Mesothelial cell of epicardium (in vitro differentiated cells): ENCODE measurements around the gene DPEP2NB. TPM values are rescaled to one million over a fixed set of nuclear protein-coding genes. Genes with fewer than 3 reads are reported as not detected.
"Not testable (repeated sequence)": the region's sequence is repeated elsewhere in the genome, so short reads cannot be mapped to it uniquely, and the experiment has no call there.

Source experiments
- DNase-seq, 2 experiments: peaks; one replicate each; pipeline ENCODE4 v3.0.0; 2021; ENCODE audit warnings: low spot score in 2 of 2; ENCODE audit not compliant: unreplicated experiment in 2 of 2
- H3K27ac Mint-ChIP-seq: 2 replicates; pipeline ENCODE4 v1.8.0; 2021; ENCODE audit warnings: mixed read lengths
- H3K27me3 Mint-ChIP-seq: 2 replicates; pipeline ENCODE4 v1.8.0; 2021; ENCODE audit warnings: low read depth, mixed read lengths
- H3K36me3 Mint-ChIP-seq: 2 replicates; pipeline ENCODE4 v1.8.0; 2021; ENCODE audit warnings: mixed read lengths
- H3K4me1 Mint-ChIP-seq: 2 replicates; pipeline ENCODE4 v1.8.0; 2021; ENCODE audit warnings: mixed read lengths
- H3K4me3 Mint-ChIP-seq: 2 replicates; pipeline ENCODE4 v1.8.0; 2021; ENCODE audit warnings: mild to moderate bottlenecking, moderate library complexity, mixed read lengths
- H3K9me3 Mint-ChIP-seq: 2 replicates; pipeline ENCODE4 v1.8.0; 2021; ENCODE audit warnings: mixed read lengths
- total RNA-seq: library from RNA; stranded (reverse); gene quantifications from 3 replicates; pipeline ENCODE4 v1.2.1, GENCODE V29; 2021
- TF ChIP-seq, protein P1 (sequence below): fragments of 200-600 bp; sonication (generic); IDR thresholded peaks from one replicate; pipeline ENCODE4 v1.5.0; 2021; ENCODE audit warnings: antibody characterized with exemption; ENCODE audit not compliant: unreplicated experiment

Gene DPEP2NB
- total RNA-seq, 1 donor from 2014 or later: not detected

DNA sequence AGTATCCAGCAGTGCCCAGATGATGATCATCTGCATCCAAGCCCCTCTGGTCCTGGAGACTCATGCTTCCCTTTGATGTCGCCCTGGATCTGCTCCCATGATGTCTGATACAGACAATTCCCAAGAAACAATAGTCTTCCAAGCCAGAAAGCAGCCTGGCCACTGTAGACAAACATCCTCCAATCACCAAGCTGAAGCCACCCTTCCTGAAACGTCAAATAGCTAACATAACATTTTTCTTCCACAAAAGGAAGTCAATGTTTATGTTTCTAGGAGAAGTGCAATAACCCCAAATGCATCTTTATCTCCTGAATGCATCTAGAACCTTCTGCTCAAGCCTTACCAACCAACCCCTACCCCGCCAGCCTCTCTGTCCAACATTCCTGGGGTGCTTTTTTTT is 15.3 kb downstream of the DPEP2NB start:
- Mint-ChIP-seq H3K27ac (no peak overlapping the region), H3K4me1 (no peaks in the 10 kb centered on the region), H3K4me3 (no peak overlapping the region), H3K36me3 (no peaks in the 10 kb centered on the region), H3K27me3 (no peaks in the 10 kb centered on the region), H3K9me3 (no peaks in the 10 kb centered on the region)
- no peak for DNase-seq
- TF ChIP-seq, protein P1, sequence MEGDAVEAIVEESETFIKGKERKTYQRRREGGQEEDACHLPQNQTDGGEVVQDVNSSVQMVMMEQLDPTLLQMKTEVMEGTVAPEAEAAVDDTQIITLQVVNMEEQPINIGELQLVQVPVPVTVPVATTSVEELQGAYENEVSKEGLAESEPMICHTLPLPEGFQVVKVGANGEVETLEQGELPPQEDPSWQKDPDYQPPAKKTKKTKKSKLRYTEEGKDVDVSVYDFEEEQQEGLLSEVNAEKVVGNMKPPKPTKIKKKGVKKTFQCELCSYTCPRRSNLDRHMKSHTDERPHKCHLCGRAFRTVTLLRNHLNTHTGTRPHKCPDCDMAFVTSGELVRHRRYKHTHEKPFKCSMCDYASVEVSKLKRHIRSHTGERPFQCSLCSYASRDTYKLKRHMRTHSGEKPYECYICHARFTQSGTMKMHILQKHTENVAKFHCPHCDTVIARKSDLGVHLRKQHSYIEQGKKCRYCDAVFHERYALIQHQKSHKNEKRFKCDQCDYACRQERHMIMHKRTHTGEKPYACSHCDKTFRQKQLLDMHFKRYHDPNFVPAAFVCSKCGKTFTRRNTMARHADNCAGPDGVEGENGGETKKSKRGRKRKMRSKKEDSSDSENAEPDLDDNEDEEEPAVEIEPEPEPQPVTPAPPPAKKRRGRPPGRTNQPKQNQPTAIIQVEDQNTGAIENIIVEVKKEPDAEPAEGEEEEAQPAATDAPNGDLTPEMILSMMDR: no peak

DNA sequence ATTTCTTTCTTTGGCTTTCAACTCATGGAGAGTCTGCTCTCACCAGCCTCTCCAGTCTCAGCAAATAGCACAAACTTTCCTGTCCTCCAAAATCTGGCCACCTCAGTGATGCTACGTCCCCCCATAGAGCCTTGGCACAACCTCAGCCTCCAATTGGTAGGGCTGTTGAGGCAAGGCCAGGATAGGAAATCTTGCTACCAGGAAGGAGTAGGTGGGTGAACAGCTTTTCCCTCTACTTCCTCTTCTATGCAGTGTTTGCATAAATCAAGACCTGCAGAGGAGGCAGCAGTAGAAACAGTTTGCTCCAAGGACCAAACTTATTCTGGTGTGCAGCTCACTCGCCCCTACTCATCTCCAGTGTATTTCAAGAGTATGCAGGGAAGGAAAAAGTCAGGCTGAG is 15.7 kb downstream of the DPEP2NB start:
- DNase-seq: no peak

DNA sequence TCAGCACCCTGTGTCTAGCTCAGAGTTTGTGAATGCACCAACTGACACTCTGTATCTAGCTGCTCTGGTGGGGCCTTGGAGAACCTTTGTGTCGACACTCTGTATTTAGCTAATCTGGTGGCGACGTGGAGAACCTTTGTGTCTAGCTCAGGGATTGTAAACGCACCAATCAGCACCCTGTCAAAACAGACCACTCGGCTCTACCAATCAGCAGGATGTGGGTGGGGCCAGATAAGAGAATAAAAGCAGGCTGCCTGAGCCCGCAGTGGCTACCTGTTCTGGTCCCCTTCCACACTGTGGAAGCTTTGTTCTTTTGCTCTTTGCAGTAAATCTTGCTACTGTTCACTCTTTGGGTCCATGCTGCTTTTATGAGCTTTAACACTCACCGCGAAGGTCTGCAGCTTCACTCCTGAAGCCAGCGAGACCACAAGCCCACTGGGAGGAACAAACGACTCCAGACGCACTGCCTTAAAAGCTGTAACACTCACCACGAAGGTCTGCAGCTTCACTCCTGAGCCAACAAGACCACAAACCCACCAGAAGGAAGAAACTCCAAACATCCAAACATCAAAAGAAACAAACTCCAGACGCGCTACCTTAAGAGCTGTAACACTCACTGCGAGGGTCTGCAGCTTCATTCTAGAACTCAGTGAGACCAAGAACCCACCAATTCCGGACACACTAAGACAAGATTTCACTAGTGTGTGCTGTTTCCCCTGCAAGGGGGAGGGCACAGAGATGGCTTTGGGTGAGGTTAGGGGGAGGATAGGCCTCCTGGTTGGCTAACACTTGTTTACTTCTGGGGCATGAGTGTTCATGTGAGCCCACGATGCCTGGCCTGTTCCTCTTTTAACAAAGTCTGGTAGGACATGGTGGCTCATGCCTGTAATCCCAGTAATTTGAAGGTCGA is 16.7 kb downstream of the DPEP2NB start, which contains the start of gene DPEP2:
DPEP2 (minus strand) TSS at position 706 of the 910 bp plus-strand sequence. CDS start 6,272 bp downstream, outside the sequence.
- not testable (repeated sequence) for H3K9me3 Mint-ChIP-seq, H3K27me3 Mint-ChIP-seq, H3K36me3 Mint-ChIP-seq, DNase-seq, H3K4me3 Mint-ChIP-seq, H3K4me1 Mint-ChIP-seq, H3K27ac Mint-ChIP-seq

More for the DNA sequence above, 15.7 kb downstream of the DPEP2NB start:
- Mint-ChIP-seq H3K9me3 (no peaks in the 10 kb centered on the region), H3K27ac (no peak overlapping the region), H3K27me3 (no peaks in the 10 kb centered on the region), H3K4me3 (no peak overlapping the region), H3K36me3 (no peaks in the 10 kb centered on the region), H3K4me1 (no peaks in the 10 kb centered on the region)
- TF ChIP-seq, protein P1: no peak

GRCh38 chr16:67998231-67998778 is 17.4 kb downstream of the DPEP2NB start:
- not testable (repeated sequence) for H3K9me3 Mint-ChIP-seq, H3K36me3 Mint-ChIP-seq, H3K27me3 Mint-ChIP-seq, H3K4me3 Mint-ChIP-seq, H3K27ac Mint-ChIP-seq, DNase-seq, H3K4me1 Mint-ChIP-seq

DNA sequence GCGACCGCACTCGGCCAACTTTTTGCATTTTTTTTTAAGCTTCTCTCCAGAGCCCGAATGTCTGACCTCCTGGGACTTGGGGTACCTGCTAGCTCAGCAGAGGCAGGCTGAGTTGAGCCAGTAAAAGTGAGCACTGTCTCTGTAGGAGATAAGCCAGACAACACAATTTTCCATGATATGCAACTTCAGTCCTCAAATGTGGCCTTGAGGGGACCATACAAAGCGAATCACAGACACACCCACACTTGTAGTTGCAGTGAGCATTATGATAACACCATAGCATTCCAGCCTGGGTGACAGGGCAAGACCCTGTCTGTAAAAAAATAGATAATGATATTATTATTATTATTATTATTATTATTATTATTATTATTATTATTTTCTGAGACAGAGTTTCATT is 19.0 kb downstream of the DPEP2NB start:
- Mint-ChIP-seq H3K4me3 (no peak overlapping the region), H3K4me1 (peaks cover 2% of the 10 kb centered on the region), H3K36me3 (no peaks in the 10 kb centered on the region), H3K27ac (no peak overlapping the region), H3K9me3 (no peaks in the 10 kb centered on the region), H3K27me3 (no peaks in the 10 kb centered on the region)
- no peak for DNase-seq
- TF ChIP-seq, protein P1: no peak

GRCh38 chr16:67995423-67995822 is 20.3 kb downstream of the DPEP2NB start:
- Mint-ChIP-seq H3K4me1 (peaks cover 2% of the 10 kb centered on the region), H3K4me3 (no peak overlapping the region), H3K36me3 (no peaks in the 10 kb centered on the region), H3K9me3 (no peaks in the 10 kb centered on the region), H3K27me3 (no peaks in the 10 kb centered on the region), H3K27ac (no peak overlapping the region)
- DNase-seq: no peak
- TF ChIP-seq, protein P1: no peak

GRCh38 chr16:67994040-67994408 is 21.7 kb downstream of the DPEP2NB start:
- H3K27me3 Mint-ChIP-seq, DNase-seq, H3K9me3 Mint-ChIP-seq, H3K36me3 Mint-ChIP-seq, H3K4me3 Mint-ChIP-seq, H3K27ac Mint-ChIP-seq, H3K4me1 Mint-ChIP-seq: not testable (repeated sequence)
